ENCODE results near the gene STARD3. TPM values are rescaled to one million over a fixed set of nuclear protein-coding genes. Genes with fewer than 3 reads are reported as not detected.

The STARD3 gene
- total and polyA plus RNA-seq, 9 of the 15 experiments (the other 6 are each of a cell fraction or from before 2014, with no cell fraction given) = 0.63 to 87.0 (median 46.0) TPM

DNA sequence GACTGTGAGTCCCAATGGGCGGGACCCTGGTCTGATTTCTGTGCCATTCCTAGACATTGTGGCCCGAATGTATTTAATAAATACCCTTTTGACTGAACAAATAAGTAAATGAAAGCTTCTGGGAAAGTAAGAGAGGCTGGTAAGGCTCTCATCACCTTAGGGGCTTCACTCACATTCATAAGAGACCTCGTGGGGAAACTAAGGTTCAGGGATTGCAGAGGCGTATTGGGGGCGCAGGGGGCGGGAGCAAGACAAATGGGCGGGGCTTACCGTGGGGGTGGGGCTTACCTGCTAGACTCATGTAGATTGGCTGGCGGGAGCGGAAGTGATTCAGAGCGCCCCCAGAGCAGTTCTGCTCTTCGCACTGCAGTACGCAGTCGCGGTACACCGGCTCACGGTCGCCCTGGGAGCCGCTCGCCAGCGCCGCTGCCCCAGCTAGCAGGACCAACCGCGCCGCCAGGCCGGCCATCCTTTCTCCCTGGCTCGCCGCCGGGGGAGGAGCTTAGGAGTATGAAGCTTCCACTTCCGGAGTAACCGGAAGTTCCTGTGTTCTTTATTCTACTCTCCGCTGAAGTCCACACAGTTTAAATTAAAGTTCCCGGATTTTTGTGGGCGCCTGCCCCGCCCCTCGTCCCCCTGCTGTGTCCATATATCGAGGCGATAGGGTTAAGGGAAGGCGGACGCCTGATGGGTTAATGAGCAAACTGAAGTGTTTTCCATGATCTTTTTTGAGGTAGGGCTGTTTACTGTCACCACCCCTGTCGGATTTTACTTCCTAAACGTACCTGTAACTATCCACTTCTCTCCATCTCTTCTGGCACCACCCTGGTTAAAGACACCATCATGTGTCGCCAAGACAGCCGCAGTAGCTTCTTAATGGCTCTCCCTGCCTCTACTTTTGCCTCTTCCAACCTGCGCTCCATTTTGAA lies 50.9 kb downstream of the STARD3 start, which contains the start of gene PGAP3 (continued):
- TF ChIP-seq, protein P1, sequence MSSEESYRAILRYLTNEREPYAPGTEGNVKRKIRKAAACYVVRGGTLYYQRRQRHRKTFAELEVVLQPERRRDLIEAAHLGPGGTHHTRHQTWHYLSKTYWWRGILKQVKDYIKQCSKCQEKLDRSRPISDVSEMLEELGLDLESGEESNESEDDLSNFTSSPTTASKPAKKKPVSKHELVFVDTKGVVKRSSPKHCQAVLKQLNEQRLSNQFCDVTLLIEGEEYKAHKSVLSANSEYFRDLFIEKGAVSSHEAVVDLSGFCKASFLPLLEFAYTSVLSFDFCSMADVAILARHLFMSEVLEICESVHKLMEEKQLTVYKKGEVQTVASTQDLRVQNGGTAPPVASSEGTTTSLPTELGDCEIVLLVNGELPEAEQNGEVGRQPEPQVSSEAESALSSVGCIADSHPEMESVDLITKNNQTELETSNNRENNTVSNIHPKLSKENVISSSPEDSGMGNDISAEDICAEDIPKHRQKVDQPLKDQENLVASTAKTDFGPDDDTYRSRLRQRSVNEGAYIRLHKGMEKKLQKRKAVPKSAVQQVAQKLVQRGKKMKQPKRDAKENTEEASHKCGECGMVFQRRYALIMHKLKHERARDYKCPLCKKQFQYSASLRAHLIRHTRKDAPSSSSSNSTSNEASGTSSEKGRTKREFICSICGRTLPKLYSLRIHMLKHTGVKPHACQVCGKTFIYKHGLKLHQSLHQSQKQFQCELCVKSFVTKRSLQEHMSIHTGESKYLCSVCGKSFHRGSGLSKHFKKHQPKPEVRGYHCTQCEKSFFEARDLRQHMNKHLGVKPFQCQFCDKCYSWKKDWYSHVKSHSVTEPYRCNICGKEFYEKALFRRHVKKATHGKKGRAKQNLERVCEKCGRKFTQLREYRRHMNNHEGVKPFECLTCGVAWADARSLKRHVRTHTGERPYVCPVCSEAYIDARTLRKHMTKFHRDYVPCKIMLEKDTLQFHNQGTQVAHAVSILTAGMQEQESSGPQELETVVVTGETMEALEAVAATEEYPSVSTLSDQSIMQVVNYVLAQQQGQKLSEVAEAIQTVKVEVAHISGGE (CRISPR knock-in tag; IDR thresholded peaks at IDR 0.05) = peak; percentile 78 to 99 (median 79); a peak in 5 of 6 replicates
- TF ChIP-seq HES1 (IDR thresholded peaks at IDR 0.05; ENCODE audit: low read depth) (no peak), ZNF175 (CRISPR knock-in tag; IDR thresholded peaks at IDR 0.05; ENCODE audit: low read depth) (no peak), E2F4 (CRISPR knock-in tag; IDR thresholded peaks at IDR 0.05; ENCODE audit: low read depth) (no peak), TEAD2 (tag; IDR thresholded peaks at IDR 0.05) (no peak), DEAF1 (CRISPR knock-in tag; IDR thresholded peaks at IDR 0.05) (no peak), BACH1 (tag; IDR thresholded peaks at IDR 0.05) (no peak), CBFA2T3 (IDR thresholded peaks at IDR 0.05) (no peak)
- TF ChIP-seq, protein P2, sequence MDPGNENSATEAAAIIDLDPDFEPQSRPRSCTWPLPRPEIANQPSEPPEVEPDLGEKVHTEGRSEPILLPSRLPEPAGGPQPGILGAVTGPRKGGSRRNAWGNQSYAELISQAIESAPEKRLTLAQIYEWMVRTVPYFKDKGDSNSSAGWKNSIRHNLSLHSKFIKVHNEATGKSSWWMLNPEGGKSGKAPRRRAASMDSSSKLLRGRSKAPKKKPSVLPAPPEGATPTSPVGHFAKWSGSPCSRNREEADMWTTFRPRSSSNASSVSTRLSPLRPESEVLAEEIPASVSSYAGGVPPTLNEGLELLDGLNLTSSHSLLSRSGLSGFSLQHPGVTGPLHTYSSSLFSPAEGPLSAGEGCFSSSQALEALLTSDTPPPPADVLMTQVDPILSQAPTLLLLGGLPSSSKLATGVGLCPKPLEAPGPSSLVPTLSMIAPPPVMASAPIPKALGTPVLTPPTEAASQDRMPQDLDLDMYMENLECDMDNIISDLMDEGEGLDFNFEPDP (CRISPR knock-in tag; IDR thresholded peaks at IDR 0.05) = no peak
- TF ChIP-seq, protein P3, sequence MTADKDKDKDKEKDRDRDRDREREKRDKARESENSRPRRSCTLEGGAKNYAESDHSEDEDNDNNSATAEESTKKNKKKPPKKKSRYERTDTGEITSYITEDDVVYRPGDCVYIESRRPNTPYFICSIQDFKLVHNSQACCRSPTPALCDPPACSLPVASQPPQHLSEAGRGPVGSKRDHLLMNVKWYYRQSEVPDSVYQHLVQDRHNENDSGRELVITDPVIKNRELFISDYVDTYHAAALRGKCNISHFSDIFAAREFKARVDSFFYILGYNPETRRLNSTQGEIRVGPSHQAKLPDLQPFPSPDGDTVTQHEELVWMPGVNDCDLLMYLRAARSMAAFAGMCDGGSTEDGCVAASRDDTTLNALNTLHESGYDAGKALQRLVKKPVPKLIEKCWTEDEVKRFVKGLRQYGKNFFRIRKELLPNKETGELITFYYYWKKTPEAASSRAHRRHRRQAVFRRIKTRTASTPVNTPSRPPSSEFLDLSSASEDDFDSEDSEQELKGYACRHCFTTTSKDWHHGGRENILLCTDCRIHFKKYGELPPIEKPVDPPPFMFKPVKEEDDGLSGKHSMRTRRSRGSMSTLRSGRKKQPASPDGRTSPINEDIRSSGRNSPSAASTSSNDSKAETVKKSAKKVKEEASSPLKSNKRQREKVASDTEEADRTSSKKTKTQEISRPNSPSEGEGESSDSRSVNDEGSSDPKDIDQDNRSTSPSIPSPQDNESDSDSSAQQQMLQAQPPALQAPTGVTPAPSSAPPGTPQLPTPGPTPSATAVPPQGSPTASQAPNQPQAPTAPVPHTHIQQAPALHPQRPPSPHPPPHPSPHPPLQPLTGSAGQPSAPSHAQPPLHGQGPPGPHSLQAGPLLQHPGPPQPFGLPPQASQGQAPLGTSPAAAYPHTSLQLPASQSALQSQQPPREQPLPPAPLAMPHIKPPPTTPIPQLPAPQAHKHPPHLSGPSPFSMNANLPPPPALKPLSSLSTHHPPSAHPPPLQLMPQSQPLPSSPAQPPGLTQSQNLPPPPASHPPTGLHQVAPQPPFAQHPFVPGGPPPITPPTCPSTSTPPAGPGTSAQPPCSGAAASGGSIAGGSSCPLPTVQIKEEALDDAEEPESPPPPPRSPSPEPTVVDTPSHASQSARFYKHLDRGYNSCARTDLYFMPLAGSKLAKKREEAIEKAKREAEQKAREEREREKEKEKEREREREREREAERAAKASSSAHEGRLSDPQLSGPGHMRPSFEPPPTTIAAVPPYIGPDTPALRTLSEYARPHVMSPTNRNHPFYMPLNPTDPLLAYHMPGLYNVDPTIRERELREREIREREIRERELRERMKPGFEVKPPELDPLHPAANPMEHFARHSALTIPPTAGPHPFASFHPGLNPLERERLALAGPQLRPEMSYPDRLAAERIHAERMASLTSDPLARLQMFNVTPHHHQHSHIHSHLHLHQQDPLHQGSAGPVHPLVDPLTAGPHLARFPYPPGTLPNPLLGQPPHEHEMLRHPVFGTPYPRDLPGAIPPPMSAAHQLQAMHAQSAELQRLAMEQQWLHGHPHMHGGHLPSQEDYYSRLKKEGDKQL (CRISPR knock-in tag; IDR thresholded peaks at IDR 0.05; ENCODE audit: borderline replicate concordance) = no peak
